ENCODE measurements around the gene ZNF789. TPM values are rescaled to one million over a fixed set of nuclear protein-coding genes. Genes with fewer than 3 reads are reported as not detected.

ZNF789 gene
- total RNA-seq, 2 experiments from 2014 or later: 11.5 to 13.5 TPM

DNA sequence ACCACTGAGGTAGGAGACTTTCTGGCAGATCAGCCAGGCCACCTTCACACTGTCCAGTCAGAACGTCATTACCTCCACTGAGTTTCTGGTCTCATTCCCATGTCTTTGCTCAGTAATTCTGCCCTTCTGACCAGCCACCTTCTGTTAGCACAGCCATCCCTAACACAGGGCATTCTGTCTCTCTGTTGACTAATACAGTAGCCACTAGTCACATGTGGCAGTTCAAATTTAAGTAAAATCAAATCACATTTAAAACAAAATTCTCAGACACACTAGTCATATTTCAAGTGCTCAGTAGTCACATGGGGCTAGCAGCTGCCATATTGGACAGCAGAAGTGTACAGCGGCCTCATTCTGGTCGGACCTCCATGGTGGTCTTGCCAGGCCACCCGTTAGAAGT is 26.6 kb upstream of the ZNF789 start:
- peaks cover 71% of the 10 kb centered on the region for H3K36me3 Mint-ChIP-seq (ENCODE audit: low read depth)
- peaks cover 60% of the 10 kb centered on the region for H3K36me3 ChIP-seq (ENCODE audit: insufficient read depth, low read length)
- H3K4me3 Mint-ChIP-seq: no peak overlapping the region
- ATAC-seq (ENCODE audit: poor library complexity) (no peak), DNase-seq (no peak)
- H3K4me3 ChIP-seq (ENCODE audit: low read length): no peak overlapping the region
- no peaks in the 10 kb centered on the region for H3K27me3 Mint-ChIP-seq
- no peaks in the 10 kb centered on the region for H3K4me1 ChIP-seq (ENCODE audit: insufficient read depth, low read length)
- no peak overlapping the region for H3K27ac Mint-ChIP-seq
- peaks cover 5% of the 10 kb centered on the region for H3K4me1 Mint-ChIP-seq (ENCODE audit: low read depth)
- no peaks in the 10 kb centered on the region for H3K27me3 ChIP-seq (ENCODE audit: control insufficient read depth in 1 of 2, insufficient read depth in 2 of 2, low read length in 2 of 2)
- intact Hi-C loops (cut with DNase I, micrococcal nuclease): no loop called here
- no peaks in the 10 kb centered on the region for H3K9me3 ChIP-seq (ENCODE audit: control insufficient read depth in 1 of 2, insufficient read depth in 1 of 2, low read length in 2 of 2)
- TF ChIP-seq, protein P1, sequence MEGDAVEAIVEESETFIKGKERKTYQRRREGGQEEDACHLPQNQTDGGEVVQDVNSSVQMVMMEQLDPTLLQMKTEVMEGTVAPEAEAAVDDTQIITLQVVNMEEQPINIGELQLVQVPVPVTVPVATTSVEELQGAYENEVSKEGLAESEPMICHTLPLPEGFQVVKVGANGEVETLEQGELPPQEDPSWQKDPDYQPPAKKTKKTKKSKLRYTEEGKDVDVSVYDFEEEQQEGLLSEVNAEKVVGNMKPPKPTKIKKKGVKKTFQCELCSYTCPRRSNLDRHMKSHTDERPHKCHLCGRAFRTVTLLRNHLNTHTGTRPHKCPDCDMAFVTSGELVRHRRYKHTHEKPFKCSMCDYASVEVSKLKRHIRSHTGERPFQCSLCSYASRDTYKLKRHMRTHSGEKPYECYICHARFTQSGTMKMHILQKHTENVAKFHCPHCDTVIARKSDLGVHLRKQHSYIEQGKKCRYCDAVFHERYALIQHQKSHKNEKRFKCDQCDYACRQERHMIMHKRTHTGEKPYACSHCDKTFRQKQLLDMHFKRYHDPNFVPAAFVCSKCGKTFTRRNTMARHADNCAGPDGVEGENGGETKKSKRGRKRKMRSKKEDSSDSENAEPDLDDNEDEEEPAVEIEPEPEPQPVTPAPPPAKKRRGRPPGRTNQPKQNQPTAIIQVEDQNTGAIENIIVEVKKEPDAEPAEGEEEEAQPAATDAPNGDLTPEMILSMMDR (IDR thresholded peaks at IDR 0.05): no peak
- ChIA-PET POLR2A (interaction anchor here (0.6 kb wide), 1 partner anchor 750 kb away, joined by 3 read pairs; no protein-coding TSS in a partner anchor), CTCF (interaction anchor here (0.6 kb wide), 1 partner anchor 1698 kb away, joined by 3 read pairs; no protein-coding TSS in a partner anchor)
- H3K27ac ChIP-seq (ENCODE audit: low read depth in 1 of 2, low read length in 2 of 2): no peak overlapping the region
- H3K9me3 Mint-ChIP-seq: no peaks in the 10 kb centered on the region

DNA sequence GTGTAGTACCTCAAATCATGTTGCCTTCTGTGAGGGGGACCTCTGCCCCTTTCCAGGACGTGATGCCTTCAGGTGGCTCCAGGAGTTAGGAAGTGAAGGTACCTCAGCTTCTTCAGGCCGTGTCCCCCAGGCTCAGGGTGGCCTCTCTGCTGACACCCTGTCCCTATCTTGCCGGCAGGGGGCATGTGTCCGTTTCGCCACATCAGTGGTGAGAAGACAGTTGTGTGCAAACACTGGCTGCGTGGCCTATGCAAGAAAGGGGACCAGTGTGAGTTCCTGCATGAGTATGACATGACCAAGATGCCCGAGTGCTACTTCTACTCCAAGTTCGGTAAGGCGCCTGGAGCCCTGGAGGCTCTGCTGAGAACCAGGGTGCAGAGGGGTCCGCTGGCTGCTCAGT is 24.7 kb upstream of the ZNF789 start:
- Mint-ChIP-seq H3K27me3 (no peaks in the 10 kb centered on the region), H3K4me1 (ENCODE audit: low read depth) (no peaks in the 10 kb centered on the region), H3K4me3 (no peak overlapping the region), H3K27ac (no peak overlapping the region), H3K9me3 (no peaks in the 10 kb centered on the region), H3K36me3 (ENCODE audit: low read depth) (peaks cover 75% of the 10 kb centered on the region)
- TF ChIP-seq, protein P1 (IDR thresholded peaks at IDR 0.05): no peak
- CTCF ChIA-PET: interaction anchor here (0.7 kb wide), 1 partner anchor 1699 kb away, joined by 3 read pairs; no protein-coding TSS in a partner anchor
- ATAC-seq (ENCODE audit: poor library complexity) (no peak), DNase-seq (peak in 1 of 14 experiments; percentile 26)
- no peaks in the 10 kb centered on the region for H3K4me1 ChIP-seq (ENCODE audit: insufficient read depth, low read length)
- peaks cover 69% of the 10 kb centered on the region for H3K36me3 ChIP-seq (ENCODE audit: insufficient read depth, low read length)
- no peak overlapping the region for H3K4me3 ChIP-seq (ENCODE audit: low read length)
- intact Hi-C loops (cut with DNase I, micrococcal nuclease): no loop called here
- no peak overlapping the region for H3K27ac ChIP-seq (ENCODE audit: low read depth in 1 of 2, low read length in 2 of 2)
- no peaks in the 10 kb centered on the region for H3K9me3 ChIP-seq (ENCODE audit: control insufficient read depth in 1 of 2, insufficient read depth in 1 of 2, low read length in 2 of 2)
- POLR2A ChIA-PET: no interaction called here
- H3K27me3 ChIP-seq (ENCODE audit: control insufficient read depth in 1 of 2, insufficient read depth in 2 of 2, low read length in 2 of 2): no peaks in the 10 kb centered on the region

DNA sequence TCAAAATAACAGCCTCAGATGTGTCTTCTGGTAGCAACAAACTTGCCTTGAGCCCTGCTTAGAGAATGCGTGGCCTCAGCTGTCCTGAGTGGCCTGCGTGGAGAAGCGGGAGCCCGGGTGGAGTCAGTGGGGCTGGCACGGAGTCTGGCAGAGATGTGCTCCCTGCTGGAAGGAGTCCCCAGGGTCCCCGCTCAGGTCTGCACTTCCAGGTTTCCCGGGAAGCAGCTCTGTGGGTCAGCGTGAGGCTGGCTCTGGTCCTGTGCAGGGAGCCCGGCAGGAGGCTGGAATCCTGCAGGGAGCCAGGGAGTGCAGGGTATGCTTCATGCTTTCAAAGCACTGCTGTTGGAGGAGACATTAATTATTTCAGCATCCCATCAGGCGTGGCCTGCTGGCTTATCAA is 23.8 kb upstream of the ZNF789 start:
- Mint-ChIP-seq H3K9me3 (no peaks in the 10 kb centered on the region), H3K36me3 (ENCODE audit: low read depth) (peaks cover 78% of the 10 kb centered on the region), H3K4me1 (ENCODE audit: low read depth) (no peaks in the 10 kb centered on the region), H3K27ac (no peak overlapping the region), H3K4me3 (no peak overlapping the region), H3K27me3 (no peaks in the 10 kb centered on the region)
- intact Hi-C loops (cut with DNase I, micrococcal nuclease): no loop called here
- Histone ChIP-seq H3K36me3 (ENCODE audit: insufficient read depth, low read length) (peaks cover 70% of the 10 kb centered on the region), H3K4me1 (ENCODE audit: insufficient read depth, low read length) (no peaks in the 10 kb centered on the region), H3K27ac (ENCODE audit: low read depth in 1 of 2, low read length in 2 of 2) (no peak overlapping the region), H3K4me3 (ENCODE audit: low read length) (no peak overlapping the region), H3K9me3 (ENCODE audit: control insufficient read depth in 1 of 2, insufficient read depth in 1 of 2, low read length in 2 of 2) (no peaks in the 10 kb centered on the region), H3K27me3 (ENCODE audit: control insufficient read depth in 1 of 2, insufficient read depth in 2 of 2, low read length in 2 of 2) (no peaks in the 10 kb centered on the region)
- DNase-seq: no peak
- ChIA-PET POLR2A (interaction anchor here (1.1 kb wide), 1 partner anchor 10 kb away, joined by 3 read pairs; the partner anchor contains the start of genes CPSF4 and PTCD1), CTCF (no interaction called here)
- ATAC-seq (ENCODE audit: poor library complexity): no peak
- TF ChIP-seq, protein P1 (IDR thresholded peaks at IDR 0.05): no peak

All from CD4-positive, alpha-beta T cell (primary cell).